Activated T-cell treated with anti-CD3 and anti-CD28 coated beads for 4 hours (primary cell): Measurements from ENCODE around the gene DRAXIN.

Experiments used
- DNase-seq: peaks from one replicate; pipeline ENCODE4 v3.0.0-alpha.2; 2020

The DRAXIN gene

GRCh38 chr1:11740258-11741192 is 49.0 kb downstream of the DRAXIN start:
- no peak for DNase-seq

- DNase-seq, result no peak
These were observed 50.0 kb downstream of the DRAXIN start for GRCh38 chr1:11741482-11741881.

- no peak for DNase-seq
These were observed 50.5 kb downstream of the DRAXIN start for GRCh38 chr1:11741919-11742558.

GRCh38 chr1:11744287-11744686 is 52.8 kb downstream of the DRAXIN start:
- no peak for DNase-seq

- DNase-seq, result no peak
These were observed 54.6 kb downstream of the DRAXIN start for GRCh38 chr1:11746092-11746491.

GRCh38 chr1:11746795-11747487 is 55.4 kb downstream of the DRAXIN start:
- DNase-seq, result no peak

GRCh38 chr1:11748294-11749202 is 57.0 kb downstream of the DRAXIN start:
- no peak for DNase-seq

GRCh38 chr1:11749203-11749689 is 57.7 kb downstream of the DRAXIN start:
- DNase-seq, result no peak

- no peak for DNase-seq
These were observed 58.5 kb downstream of the DRAXIN start for GRCh38 chr1:11749996-11750395.

- DNase-seq, result no peak
These were observed 59.6 kb downstream of the DRAXIN start for GRCh38 chr1:11751087-11751486.

GRCh38 chr1:11752359-11753088 is 61.0 kb downstream of the DRAXIN start:
- DNase-seq, result no peak

- no peak for DNase-seq
These were observed 62.2 kb downstream of the DRAXIN start for GRCh38 chr1:11753555-11754208.

- DNase-seq, result no peak
These were observed 65.5 kb downstream of the DRAXIN start for GRCh38 chr1:11757047-11757446.

GRCh38 chr1:11759791-11760190 is 68.3 kb downstream of the DRAXIN start:
- no peak for DNase-seq

GRCh38 chr1:11761285-11761684 is 69.8 kb downstream of the DRAXIN start:
- DNase-seq, result no peak

- no peak for DNase-seq
These were observed 70.5 kb downstream of the DRAXIN start, which contains the start of gene C1orf167 for GRCh38 chr1:11761988-11762406. C1orf167 (plus strand) TSS chr1:11762193; CDS start chr1:11764401, 2,208 bp downstream.

- no peak for DNase-seq
These were observed 72.6 kb downstream of the DRAXIN start for GRCh38 chr1:11764115-11764514.

- no peak for DNase-seq
These were observed 73.0 kb downstream of the DRAXIN start for GRCh38 chr1:11764519-11764918.

GRCh38 chr1:11765661-11766428 is 74.3 kb downstream of the DRAXIN start:
- DNase-seq, result no peak

GRCh38 chr1:11766429-11766776 is 74.9 kb downstream of the DRAXIN start:
- DNase-seq, result no peak
